DMS114 treated with DMSO at 0.1 percent for 48 hours (cell line): ENCODE results near the gene RNF208.

Source experiments
- DNase-seq: peaks from one replicate; lab custom pipeline; 2025; ENCODE audit not compliant: unreplicated experiment; lab: John Stamatoyannopoulos, UW

Gene RNF208

GRCh38 chr9:137215196-137215986 lies 6.6 kb downstream of the RNF208 start:
- no peak for DNase-seq

- DNase-seq, result no peak
Observed at GRCh38 chr9:137214620-137215019, 7.4 kb downstream of the RNF208 start.

GRCh38 chr9:137213160-137214060 lies 8.6 kb downstream of the RNF208 start:
- DNase-seq, result no peak

GRCh38 chr9:137212520-137212919 lies 9.5 kb downstream of the RNF208 start:
- no peak for DNase-seq

- DNase-seq, result no peak
Observed at GRCh38 chr9:137211532-137211931, 10.5 kb downstream of the RNF208 start.

- DNase-seq, result no peak
Observed at GRCh38 chr9:137206602-137207001, 15.4 kb downstream of the RNF208 start.

- peak; percentile 70 for DNase-seq
Observed at GRCh38 chr9:137205126-137206069, 16.6 kb downstream of the RNF208 start, which contains the start of the genes NDOR1 and TMEM203. Gene NDOR1 (plus strand): TSS chr9:137205700. CDS start chr9:137205778, 78 bp downstream. Gene TMEM203 (minus strand): TSS chr9:137205648. CDS start chr9:137205414, 234 bp downstream.

GRCh38 chr9:137204731-137205125 lies 17.3 kb downstream of the RNF208 start:
- DNase-seq, result no peak

GRCh38 chr9:137202966-137203365 lies 19.1 kb downstream of the RNF208 start:
- no peak for DNase-seq

GRCh38 chr9:137201205-137201868 lies 20.7 kb downstream of the RNF208 start:
- DNase-seq, result no peak

- peak; percentile 92 for DNase-seq
Observed at GRCh38 chr9:137200311-137201204, 21.5 kb downstream of the RNF208 start, which contains the start of gene TPRN. Gene TPRN (minus strand): TSS chr9:137200741. CDS start chr9:137200711, 30 bp downstream.

GRCh38 chr9:137199411-137200121 lies 22.5 kb downstream of the RNF208 start:
- DNase-seq, result no peak

GRCh38 chr9:137198902-137199283 lies 23.1 kb downstream of the RNF208 start:
- DNase-seq, result no peak

GRCh38 chr9:137198051-137198901 lies 23.8 kb downstream of the RNF208 start:
- no peak for DNase-seq

- no peak for DNase-seq
Observed at GRCh38 chr9:137195525-137196220, 26.4 kb downstream of the RNF208 start.

- no peak for DNase-seq
Observed at GRCh38 chr9:137194909-137195308, 27.1 kb downstream of the RNF208 start.

GRCh38 chr9:137194388-137194787 lies 27.7 kb downstream of the RNF208 start:
- DNase-seq, result no peak
